HG03457 (cell line): Measurements from ENCODE around the gene NINL.
"Not testable (repeated sequence)": the region's sequence is repeated elsewhere in the genome, so short reads cannot be mapped to it uniquely, and the experiment has no call there.

ENCODE experiments used
- ATAC-seq: cut with Tn5 transposase; IDR thresholded peaks from one replicate; pipeline ENCODE4 v1.9.1; 2021; ENCODE audit warnings: moderate number of reproducible peaks; ENCODE audit not compliant: unreplicated experiment

Gene NINL

GRCh38 chr20:25561771-25562170, 23.6 kb downstream of the NINL start:
- not testable (repeated sequence) for ATAC-seq

GRCh38 chr20:25553819-25554296, 31.5 kb downstream of the NINL start:
- ATAC-seq: no peak

- no peak for ATAC-seq
These were observed 32.4 kb downstream of the NINL start for GRCh38 chr20:25552977-25553376.

GRCh38 chr20:25551413-25552215, 33.7 kb downstream of the NINL start:
- ATAC-seq: no peak

- ATAC-seq: not testable (repeated sequence)
These were observed 34.5 kb downstream of the NINL start for GRCh38 chr20:25550645-25551337.

- ATAC-seq: no peak
These were observed 35.4 kb downstream of the NINL start for GRCh38 chr20:25549843-25550477.

GRCh38 chr20:25549172-25549773, 36.1 kb downstream of the NINL start:
- no peak for ATAC-seq

- ATAC-seq: no peak
These were observed 36.7 kb downstream of the NINL start for GRCh38 chr20:25548613-25549086.

GRCh38 chr20:25547999-25548398, 37.3 kb downstream of the NINL start:
- no peak for ATAC-seq

GRCh38 chr20:25547063-25547462, 38.3 kb downstream of the NINL start:
- ATAC-seq: no peak

GRCh38 chr20:25546048-25546447, 39.3 kb downstream of the NINL start:
- ATAC-seq: no peak

- ATAC-seq: no peak
These were observed 40.2 kb downstream of the NINL start for GRCh38 chr20:25545171-25545570.

GRCh38 chr20:25544734-25545133, 40.6 kb downstream of the NINL start:
- no peak for ATAC-seq

- ATAC-seq: no peak
These were observed 41.0 kb downstream of the NINL start for GRCh38 chr20:25544311-25544710.

- ATAC-seq: no peak
These were observed 42.3 kb downstream of the NINL start for GRCh38 chr20:25543068-25543467.

- no peak for ATAC-seq
These were observed 43.7 kb downstream of the NINL start for GRCh38 chr20:25541676-25542075.

GRCh38 chr20:25539742-25540672, 45.3 kb downstream of the NINL start:
- ATAC-seq: no peak

GRCh38 chr20:25538838-25539665, 46.3 kb downstream of the NINL start:
- peak; percentile 66 for ATAC-seq

- no peak for ATAC-seq
These were observed 47.4 kb downstream of the NINL start for GRCh38 chr20:25537890-25538289.
